H9 (cell line): ENCODE measurements around the gene MIA3. TPM values are rescaled to one million over a fixed set of nuclear protein-coding genes. Genes with fewer than 3 reads are reported as not detected.

ENCODE experiments used
- DNase-seq: peaks from one replicate; pipeline ENCODE4 v3.0.0-alpha.2; 2017
- H2AFZ ChIP-seq: one replicate; pipeline ENCODE4 v1.6.1; 2013; ENCODE audit warnings: mild to moderate bottlenecking, low read length, control low read depth, moderate library complexity
- H2AK5ac ChIP-seq: 2 replicates; pipeline ENCODE4 v1.6.1; 2013; ENCODE audit warnings: low read length, control low read depth, mixed read lengths; ENCODE audit not compliant: insufficient read length
- H2BK120ac ChIP-seq: one replicate; pipeline ENCODE4 v1.6.1; 2013; ENCODE audit warnings: low read depth, mild to moderate bottlenecking, low read length, control low read depth, inconsistent platforms; ENCODE audit not compliant: poor library complexity, severe bottlenecking
- H2BK12ac ChIP-seq: 2 replicates; pipeline ENCODE4 v1.6.1; 2013; ENCODE audit warnings: low read length, control low read depth, mixed read lengths, low read depth; ENCODE audit not compliant: insufficient read length
- H2BK15ac ChIP-seq: 2 replicates; pipeline ENCODE4 v1.6.1; 2013; ENCODE audit warnings: low read depth, low read length, control low read depth
- H2BK20ac ChIP-seq: one replicate; pipeline ENCODE4 v1.6.1; 2013; ENCODE audit warnings: low read depth, mild to moderate bottlenecking, low read length, control low read depth, inconsistent platforms; ENCODE audit not compliant: poor library complexity, severe bottlenecking
- H2BK5ac ChIP-seq: 2 replicates; pipeline ENCODE4 v1.6.1; 2013; ENCODE audit warnings: low read length, control low read depth, mixed read lengths; ENCODE audit not compliant: insufficient read length
- H3K14ac ChIP-seq: 2 replicates; pipeline ENCODE4 v1.6.1; 2013; ENCODE audit warnings: low read length, control low read depth; ENCODE audit not compliant: insufficient read depth
- H3K18ac ChIP-seq: 2 replicates; pipeline ENCODE4 v1.6.1; 2013; ENCODE audit warnings: low read depth, mild to moderate bottlenecking, mixed read lengths, low read length, control low read depth; ENCODE audit not compliant: insufficient read length
- H3K23ac ChIP-seq: 2 replicates; pipeline ENCODE4 v1.6.1; 2013; ENCODE audit warnings: low read length, control low read depth, mixed read lengths, low read depth; ENCODE audit not compliant: insufficient read length
- H3K23me2 ChIP-seq: 2 replicates; pipeline ENCODE4 v1.6.1; 2013; ENCODE audit warnings: low read depth, mild to moderate bottlenecking, mixed read lengths, low read length, control low read depth; ENCODE audit not compliant: insufficient read length, poor library complexity, severe bottlenecking
- H3K27ac ChIP-seq: 2 replicates; pipeline ENCODE4 v1.5.1; 2013; ENCODE audit warnings: low read length, control low read depth, mixed read lengths, low read depth; ENCODE audit not compliant: insufficient read length
- H3K27me3 ChIP-seq: 2 replicates; pipeline ENCODE4 v1.6.1; 2013; ENCODE audit warnings: low read length, control low read depth, inconsistent platforms; ENCODE audit not compliant: insufficient read depth
- H3K4ac ChIP-seq: 2 replicates; pipeline ENCODE4 v1.6.1; 2013; ENCODE audit warnings: low read depth, mild to moderate bottlenecking, control low read depth, inconsistent platforms, low read length, moderate library complexity
- H3K4me1 ChIP-seq: 2 replicates; pipeline ENCODE4 v1.6.1; 2013; ENCODE audit warnings: low read length, control low read depth, inconsistent platforms; ENCODE audit not compliant: insufficient read depth
- H3K4me2 ChIP-seq: 2 replicates; pipeline ENCODE4 v1.6.1; 2013; ENCODE audit warnings: low read length, control low read depth, mixed read lengths; ENCODE audit not compliant: insufficient read length, insufficient read depth
- H3K56ac ChIP-seq: 2 replicates; pipeline ENCODE4 v1.6.1; 2013; ENCODE audit warnings: low read depth, mild to moderate bottlenecking, mixed read lengths, low read length, control low read depth; ENCODE audit not compliant: insufficient read length
- H3K79me1 ChIP-seq: 2 replicates; pipeline ENCODE4 v1.6.1; 2013; ENCODE audit warnings: low read depth, mild to moderate bottlenecking, moderate library complexity, low read length, control low read depth, inconsistent platforms; ENCODE audit not compliant: insufficient read depth, poor library complexity, severe bottlenecking
- H3K79me2 ChIP-seq: 2 replicates; pipeline ENCODE4 v1.6.1; 2013; ENCODE audit warnings: low read length, control low read depth, inconsistent platforms; ENCODE audit not compliant: insufficient read depth
- H3K9ac ChIP-seq: 2 replicates; pipeline ENCODE4 v1.6.1; 2013; ENCODE audit warnings: low read length, control low read depth, mixed read lengths; ENCODE audit not compliant: insufficient read length; ENCODE audit errors: extremely low read depth
- H3K9me3 ChIP-seq: one replicate; pipeline ENCODE4 v1.6.1; 2013; ENCODE audit warnings: low read depth, low read length, inconsistent platforms; ENCODE audit not compliant: control insufficient read depth
- H3T11ph ChIP-seq: one replicate; pipeline ENCODE4 v1.6.1; 2013; ENCODE audit warnings: mild to moderate bottlenecking, low read length, control low read depth, inconsistent platforms
- H4K20me1 ChIP-seq: one replicate; pipeline ENCODE4 v1.6.1; 2013; ENCODE audit not compliant: control insufficient read depth, insufficient read length, insufficient read depth
- H4K5ac ChIP-seq: 2 replicates; pipeline ENCODE4 v1.6.1; 2013; ENCODE audit warnings: low read depth, mild to moderate bottlenecking, mixed read lengths, low read length, control low read depth; ENCODE audit not compliant: insufficient read length
- H4K8ac ChIP-seq: replicated peaks from 2 replicates; pipeline ENCODE4 v1.6.1; 2013; ENCODE audit warnings: low read length, control low read depth, mixed read lengths, low read depth; ENCODE audit not compliant: insufficient read length
- H4K91ac ChIP-seq: 2 replicates; pipeline ENCODE4 v1.6.1; 2013; ENCODE audit warnings: low read depth, mild to moderate bottlenecking, moderate library complexity, mixed read lengths, low read length, control low read depth; ENCODE audit not compliant: insufficient read length
- H3K27ac Mint-ChIP-seq, 3 experiments: 2 replicates in 2 of 3; 3 replicates in 1 of 3; pipeline ENCODE4 v1.8.0; 2020 to 2021; ENCODE audit warnings: mixed read lengths in 3 of 3, mild to moderate bottlenecking in 1 of 3, moderate library complexity in 1 of 3
- H3K27me3 Mint-ChIP-seq: 2 replicates; pipeline ENCODE4 v1.8.0; 2021; ENCODE audit warnings: low read depth, mild to moderate bottlenecking, moderate library complexity, mixed read lengths
- H3K36me3 Mint-ChIP-seq, 3 experiments: 2 replicates in 2 of 3; 3 replicates in 1 of 3; pipeline ENCODE4 v1.8.0; 2020 to 2021; ENCODE audit warnings: low read depth in 3 of 3, mixed read lengths in 3 of 3; ENCODE audit not compliant: insufficient read depth in 1 of 3
- H3K4me1 Mint-ChIP-seq, 2 experiments: 2 replicates each; pipeline ENCODE4 v1.8.0; 2020; ENCODE audit warnings: mixed read lengths in 2 of 2
- H3K4me3 Mint-ChIP-seq, 2 experiments: 2 replicates in 1 of 2; 3 replicates in 1 of 2; pipeline ENCODE4 v1.8.0; 2020 to 2021; ENCODE audit warnings: mild to moderate bottlenecking in 2 of 2, mixed read lengths in 2 of 2, moderate library complexity in 1 of 2
- H3K9me3 Mint-ChIP-seq, 2 experiments: 2 replicates in 1 of 2; 3 replicates in 1 of 2; pipeline ENCODE4 v1.8.0; 2020; ENCODE audit warnings: mild to moderate bottlenecking in 2 of 2, mixed read lengths in 2 of 2, moderate library complexity in 1 of 2
- WGBS: extraction: QIAGEN DNeasy Blood & Tissue Kit; methylation state at CpG from one replicate; pipeline ENCODE4 v1.1.7; 2013; ENCODE audit warnings: missing lambda C conversion rate, low lambda C conversion rate, mixed read lengths; ENCODE audit not compliant: insufficient read length; ENCODE audit errors: extremely low coverage; 5-methylcytosine and 5-hydroxymethylcytosine counted together
- total RNA-seq: library from RNA; stranded (reverse); gene quantifications from 2 replicates; pipeline ENCODE4 v1.2.1, GENCODE V29; 2021
- TF ChIP-seq, protein P1 (sequence below): fragments of 200-600 bp; sonication (generic); conservative IDR thresholded peaks from 3 replicates; pipeline ENCODE4 v1.8.0; 2021; ENCODE audit warnings: antibody characterized with exemption, mild to moderate bottlenecking

The MIA3 gene
- total RNA-seq, 1 experiment from 2014 or later = 55.5 TPM

DNA sequence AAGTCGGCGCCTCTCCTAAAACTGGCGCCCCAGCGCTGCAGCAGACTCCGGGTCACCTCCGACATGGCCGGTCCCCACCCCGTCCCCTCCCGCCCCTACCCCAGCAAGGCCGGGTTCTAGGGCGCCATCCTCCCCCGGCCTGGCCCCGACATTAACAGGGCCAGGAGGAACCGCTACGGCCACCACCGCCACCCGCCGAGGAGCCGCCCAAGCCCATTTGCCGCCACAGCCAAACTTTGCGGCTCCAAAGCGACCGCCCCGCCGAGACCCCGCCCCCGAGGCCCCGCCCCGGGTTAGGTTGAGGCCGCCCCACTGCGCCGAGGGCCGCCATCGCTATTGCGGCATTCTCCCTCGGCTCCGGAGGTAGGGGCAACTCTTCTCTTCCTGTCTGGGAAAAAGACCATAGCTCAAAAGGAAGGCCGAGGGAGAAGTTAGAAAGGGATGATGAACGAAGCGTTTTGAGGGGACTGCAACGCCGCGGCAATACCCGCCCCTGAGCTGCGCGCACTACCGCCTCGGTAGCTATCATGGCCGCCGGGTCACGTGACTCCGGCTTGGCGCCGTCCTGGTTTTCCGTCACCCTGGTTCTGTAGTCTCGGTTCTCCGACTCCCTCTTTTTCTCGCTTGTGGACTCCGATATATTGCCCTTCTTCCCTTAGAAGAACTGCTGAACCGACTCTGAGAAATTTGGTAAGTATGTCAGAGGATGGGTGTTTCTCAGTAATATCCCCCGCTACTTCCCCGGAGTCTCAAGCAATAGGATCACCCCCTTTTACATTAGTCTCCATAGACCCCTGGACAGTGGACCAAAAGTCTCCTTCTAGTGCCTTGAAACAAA, 94.6 kb downstream of the MIA3 start, which contains the start of the genes AIDA and BROX:
Gene AIDA (minus strand): TSS at position 239 of the 838 bp plus-strand sequence. CDS start 174 bp downstream, at position 65.
Gene BROX (plus strand): TSS at position 312 of the 838 bp plus-strand sequence. CDS start 3,136 bp downstream, outside the sequence.
- Histone ChIP-seq H3K9me3 (no peaks in the 10 kb centered on the region), H3K14ac (peak within 1 kb of the TSS; percentile 98), H2AK5ac (no peak within 1 kb of the TSS), H2BK5ac (peak within 1 kb of the TSS; percentile 89), H2AFZ (peak within 1 kb of the TSS; percentile 53), H2BK12ac (no peak within 1 kb of the TSS), H3K18ac (peak within 1 kb of the TSS; percentile 99), H3K9ac (peak within 1 kb of the TSS; percentile 92), H3K27ac (peak within 1 kb of the TSS; percentile 72), H4K8ac (no peak within 1 kb of the TSS), H3K27me3 (no peaks in the 10 kb centered on the region), H3K79me1 (peaks cover 2% of the 10 kb centered on the region), H3K4me2 (peak within 1 kb of the TSS; percentile 96), H2BK15ac (no peak within 1 kb of the TSS), H4K20me1 (no peaks in the 10 kb centered on the region), H3K4me1 (no peaks in the 10 kb centered on the region), H2BK20ac (no peak within 1 kb of the TSS), H3K4ac (no peak within 1 kb of the TSS), H3T11ph (no peak within 1 kb of the TSS), H3K79me2 (peaks cover 10% of the 10 kb centered on the region; the same call in 1 of the 2 replicates), H2BK120ac (no peak within 1 kb of the TSS), H4K91ac (no peak within 1 kb of the TSS), H3K56ac (no peak within 1 kb of the TSS), H4K5ac (peak within 1 kb of the TSS; percentile 44), H3K23me2 (peaks cover 5% of the 10 kb centered on the region), H3K23ac (no peak within 1 kb of the TSS)
- DNase-seq = peak; percentile 92
- no CpG with 5 or more reads among the region's 62 CpGs for WGBS
- H3K27ac Mint-ChIP-seq = peak within 1 kb of the TSS; percentile 98 to 100 (median 99)
- no peaks in the 10 kb centered on the region for H3K27me3 Mint-ChIP-seq
- H3K36me3 Mint-ChIP-seq = peaks cover 0 to 15% (median 4%) of the 10 kb centered on the region in 3 experiments; a peak in 6 of 7 replicates
- peaks cover 0 to 1% of the 10 kb centered on the region in 2 experiments; a peak in 3 of 5 replicates for H3K9me3 Mint-ChIP-seq
- peak within 1 kb of the TSS; percentile 88 to 96 for H3K4me3 Mint-ChIP-seq
- H3K4me1 Mint-ChIP-seq = peaks cover 14 to 15% of the 10 kb centered on the region in 2 experiments
- TF ChIP-seq, protein P1, sequence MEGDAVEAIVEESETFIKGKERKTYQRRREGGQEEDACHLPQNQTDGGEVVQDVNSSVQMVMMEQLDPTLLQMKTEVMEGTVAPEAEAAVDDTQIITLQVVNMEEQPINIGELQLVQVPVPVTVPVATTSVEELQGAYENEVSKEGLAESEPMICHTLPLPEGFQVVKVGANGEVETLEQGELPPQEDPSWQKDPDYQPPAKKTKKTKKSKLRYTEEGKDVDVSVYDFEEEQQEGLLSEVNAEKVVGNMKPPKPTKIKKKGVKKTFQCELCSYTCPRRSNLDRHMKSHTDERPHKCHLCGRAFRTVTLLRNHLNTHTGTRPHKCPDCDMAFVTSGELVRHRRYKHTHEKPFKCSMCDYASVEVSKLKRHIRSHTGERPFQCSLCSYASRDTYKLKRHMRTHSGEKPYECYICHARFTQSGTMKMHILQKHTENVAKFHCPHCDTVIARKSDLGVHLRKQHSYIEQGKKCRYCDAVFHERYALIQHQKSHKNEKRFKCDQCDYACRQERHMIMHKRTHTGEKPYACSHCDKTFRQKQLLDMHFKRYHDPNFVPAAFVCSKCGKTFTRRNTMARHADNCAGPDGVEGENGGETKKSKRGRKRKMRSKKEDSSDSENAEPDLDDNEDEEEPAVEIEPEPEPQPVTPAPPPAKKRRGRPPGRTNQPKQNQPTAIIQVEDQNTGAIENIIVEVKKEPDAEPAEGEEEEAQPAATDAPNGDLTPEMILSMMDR = no peak
